Measurements from ENCODE around the gene SMIM14. TPM values are rescaled to one million over a fixed set of nuclear protein-coding genes. Genes with fewer than 3 reads are reported as not detected.
A peak's percentile ranks its signal among the peaks of the same experiment; 100 is the strongest.

Gene SMIM14
- total RNA-seq, 4 donors from 2014 or later, result 6.9 to 15.3 (median 9.5) TPM

DNA sequence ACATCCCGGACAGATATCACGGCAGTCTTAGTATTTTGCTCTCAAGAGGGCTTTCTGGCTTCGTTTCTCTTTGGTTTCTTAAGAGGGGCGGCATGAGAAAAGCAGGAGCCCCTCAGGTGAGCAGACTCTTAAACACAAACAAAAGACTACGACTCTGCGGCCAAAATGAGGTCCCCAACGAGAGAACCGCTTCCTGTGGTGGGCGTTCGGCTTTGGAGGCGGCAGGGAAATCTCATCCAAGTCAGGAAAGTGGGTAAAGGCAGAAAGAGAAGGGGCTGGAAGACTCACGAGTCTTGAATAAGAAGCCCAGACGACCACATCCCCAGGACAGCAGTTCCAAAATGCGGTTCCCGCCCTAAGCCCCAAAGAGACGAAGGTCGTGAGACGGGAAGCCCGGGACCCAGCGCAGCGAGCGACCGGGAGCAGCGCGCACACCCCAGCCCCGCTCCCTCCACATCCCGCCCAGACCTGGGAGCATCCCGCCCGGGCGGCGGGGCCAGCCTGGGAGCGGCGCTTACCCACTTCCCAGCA is 111.8 kb downstream of the SMIM14 start:
- Histone ChIP-seq H3K27ac (peak overlapping the region; percentile 91 to 98 (median 95)), H3K9me3 (no peaks in the 10 kb centered on the region), H3K4me1 (peaks cover 24% of the 10 kb centered on the region in 2 donors), H3K27me3 (no peaks in the 10 kb centered on the region), H3K4me3 (peak overlapping the region; percentile 84 to 95 (median 91)), H3K36me3 (peaks cover 0 to 2% of the 10 kb centered on the region in 2 donors)
- in situ Hi-C loops (cut with MboI; ENCODE audit: low sequenced_read_pairs in 4 of 4), result loop anchor here in 1 of 4 donors (5.0 kb wide), 1 partner anchor 110 kb away; the partner anchor contains the start of gene SMIM14
- ATAC-seq (no peak), DNase-seq (no peak)
- intact Hi-C loops (cut with DNase I; ENCODE audit: low total_unique reads), result loop anchor here (1.0 to 10.0 kb wide), 5 partner anchors 68 to 530 kb away; partner anchors contain the start of genes LIAS, N4BP2, PDS5A and RFC1
- no peak for TF ChIP-seq POLR2A (IDR thresholded peaks at IDR 0.05)
- TF ChIP-seq, protein P1, sequence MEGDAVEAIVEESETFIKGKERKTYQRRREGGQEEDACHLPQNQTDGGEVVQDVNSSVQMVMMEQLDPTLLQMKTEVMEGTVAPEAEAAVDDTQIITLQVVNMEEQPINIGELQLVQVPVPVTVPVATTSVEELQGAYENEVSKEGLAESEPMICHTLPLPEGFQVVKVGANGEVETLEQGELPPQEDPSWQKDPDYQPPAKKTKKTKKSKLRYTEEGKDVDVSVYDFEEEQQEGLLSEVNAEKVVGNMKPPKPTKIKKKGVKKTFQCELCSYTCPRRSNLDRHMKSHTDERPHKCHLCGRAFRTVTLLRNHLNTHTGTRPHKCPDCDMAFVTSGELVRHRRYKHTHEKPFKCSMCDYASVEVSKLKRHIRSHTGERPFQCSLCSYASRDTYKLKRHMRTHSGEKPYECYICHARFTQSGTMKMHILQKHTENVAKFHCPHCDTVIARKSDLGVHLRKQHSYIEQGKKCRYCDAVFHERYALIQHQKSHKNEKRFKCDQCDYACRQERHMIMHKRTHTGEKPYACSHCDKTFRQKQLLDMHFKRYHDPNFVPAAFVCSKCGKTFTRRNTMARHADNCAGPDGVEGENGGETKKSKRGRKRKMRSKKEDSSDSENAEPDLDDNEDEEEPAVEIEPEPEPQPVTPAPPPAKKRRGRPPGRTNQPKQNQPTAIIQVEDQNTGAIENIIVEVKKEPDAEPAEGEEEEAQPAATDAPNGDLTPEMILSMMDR (IDR thresholded peaks at IDR 0.05 in 4 of 5, conservative IDR thresholded peaks at IDR 0.05 in 1 of 5), result no peak

DNA sequence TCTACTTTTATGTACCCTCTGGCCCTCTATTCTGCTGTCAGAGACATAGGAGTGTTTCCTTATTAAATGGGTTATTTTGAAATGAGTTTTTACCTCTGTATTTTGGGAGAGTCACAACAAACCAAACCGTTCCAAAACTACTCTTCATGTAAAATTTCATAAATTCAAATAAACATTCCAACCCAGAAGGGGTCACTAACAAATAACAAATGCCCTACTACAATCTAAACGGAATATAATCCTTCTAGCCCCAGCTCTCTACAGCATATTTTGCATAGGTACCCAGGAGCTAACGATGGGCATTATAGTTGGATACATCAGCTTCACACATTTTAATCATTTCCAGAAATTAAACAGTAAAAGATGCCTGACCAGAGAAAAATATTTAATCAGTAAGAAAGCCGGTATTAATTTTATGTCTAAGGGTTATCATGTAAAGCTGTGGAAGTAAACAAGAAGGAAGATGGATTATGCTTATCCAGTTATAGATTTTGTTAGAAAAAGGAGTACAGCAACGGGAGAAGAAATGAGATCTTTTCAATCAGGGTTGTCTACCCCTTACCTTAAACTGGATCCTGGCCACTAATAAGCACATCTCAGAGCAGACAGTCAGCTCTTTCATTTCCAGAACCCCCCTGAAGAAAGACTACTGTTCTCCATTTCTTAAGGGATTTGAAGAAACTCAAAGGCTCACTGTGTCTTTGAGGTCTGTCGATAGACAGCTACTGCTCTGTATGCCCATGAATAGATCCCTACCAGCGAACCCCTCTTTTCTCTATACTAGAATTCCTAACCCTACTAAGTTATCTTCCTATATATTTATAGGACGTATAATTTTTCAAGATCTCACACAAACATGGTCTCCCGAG is 112.6 kb downstream of the SMIM14 start:
- peak overlapping the region; percentile 91 to 98 (median 95) for H3K27ac ChIP-seq
- no peaks in the 10 kb centered on the region for H3K27me3 ChIP-seq
- DNase-seq (no peak), ATAC-seq (no peak)
- H3K4me1 ChIP-seq, result peaks cover 24% of the 10 kb centered on the region in 2 donors
- intact Hi-C loops (cut with DNase I; ENCODE audit: low total_unique reads) (loop anchor here (2.0 to 10.0 kb wide), 3 partner anchors 67 to 531 kb away; partner anchors contain the start of genes LIAS, N4BP2, RFC1 and RPL9), in situ Hi-C loops (cut with MboI; ENCODE audit: low sequenced_read_pairs in 4 of 4) (loop anchor here in 1 of 4 donors (5.0 kb wide), 1 partner anchor 111 kb away; the partner anchor contains the start of gene SMIM14)
- H3K36me3 ChIP-seq, result no peaks in the 10 kb centered on the region
- no peaks in the 10 kb centered on the region for H3K9me3 ChIP-seq
- H3K4me3 ChIP-seq, result peak overlapping the region; percentile 84 to 95 (median 91)
- TF ChIP-seq, protein P1 (IDR thresholded peaks at IDR 0.05 in 4 of 5, conservative IDR thresholded peaks at IDR 0.05 in 1 of 5), result no peak
- TF ChIP-seq POLR2A (IDR thresholded peaks at IDR 0.05), result no peak

DNA sequence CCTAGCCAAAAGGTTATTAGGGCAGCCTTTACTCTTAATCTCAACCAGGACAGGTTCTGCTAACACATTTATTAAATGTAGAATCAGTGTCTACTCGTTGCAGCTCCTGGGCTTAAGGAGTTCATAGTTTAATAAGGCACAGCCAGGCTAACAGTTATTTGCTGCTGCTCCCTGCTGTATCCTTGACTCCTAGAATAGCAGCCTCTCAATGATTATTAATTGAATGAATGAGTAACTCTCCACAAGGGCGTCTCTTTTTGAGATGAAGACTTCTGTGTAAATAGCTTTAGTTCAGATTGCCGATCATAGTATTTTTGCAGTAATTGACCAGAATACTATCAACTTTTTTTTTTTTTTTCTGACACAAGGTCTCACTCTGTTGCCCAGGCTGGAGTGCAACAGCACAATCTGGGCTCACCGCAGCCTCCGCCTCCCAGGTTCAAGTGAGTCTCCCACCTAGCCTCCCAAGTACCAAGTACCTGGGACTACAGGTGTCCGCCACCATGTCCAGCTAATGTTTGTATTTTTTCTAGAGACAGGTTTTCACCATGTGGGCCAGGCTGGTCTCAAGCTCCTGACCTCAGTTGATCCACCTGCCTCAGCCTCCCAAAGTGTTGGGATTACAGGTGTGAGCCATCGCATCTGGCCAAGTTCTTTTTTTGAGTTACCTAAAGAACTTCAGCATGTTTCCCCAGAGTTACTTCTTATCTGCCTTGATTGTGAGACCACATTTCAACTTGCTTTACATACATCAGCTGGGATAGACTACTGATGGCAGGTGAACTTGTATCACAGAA is 114.3 kb downstream of the SMIM14 start:
- Histone ChIP-seq H3K27me3 (no peaks in the 10 kb centered on the region), H3K27ac (no peak overlapping the region), H3K36me3 (no peaks in the 10 kb centered on the region), H3K9me3 (no peaks in the 10 kb centered on the region), H3K4me1 (peaks cover 20 to 22% of the 10 kb centered on the region in 2 donors), H3K4me3 (no peak overlapping the region)
- in situ Hi-C loops (cut with MboI; ENCODE audit: low sequenced_read_pairs in 4 of 4), result loop anchor here in 1 of 4 donors (5.0 kb wide), 1 partner anchor 113 kb away; the partner anchor contains the start of gene SMIM14
- intact Hi-C loops (cut with DNase I; ENCODE audit: low total_unique reads), result loop anchor here (10.0 kb wide), 1 partner anchor 160 kb away; the partner anchor contains the start of gene RFC1
- TF ChIP-seq, protein P1 (IDR thresholded peaks at IDR 0.05 in 4 of 5, conservative IDR thresholded peaks at IDR 0.05 in 1 of 5), result no peak
- TF ChIP-seq POLR2A (IDR thresholded peaks at IDR 0.05), result no peak
- no peak for DNase-seq
- no peak for ATAC-seq

DNA sequence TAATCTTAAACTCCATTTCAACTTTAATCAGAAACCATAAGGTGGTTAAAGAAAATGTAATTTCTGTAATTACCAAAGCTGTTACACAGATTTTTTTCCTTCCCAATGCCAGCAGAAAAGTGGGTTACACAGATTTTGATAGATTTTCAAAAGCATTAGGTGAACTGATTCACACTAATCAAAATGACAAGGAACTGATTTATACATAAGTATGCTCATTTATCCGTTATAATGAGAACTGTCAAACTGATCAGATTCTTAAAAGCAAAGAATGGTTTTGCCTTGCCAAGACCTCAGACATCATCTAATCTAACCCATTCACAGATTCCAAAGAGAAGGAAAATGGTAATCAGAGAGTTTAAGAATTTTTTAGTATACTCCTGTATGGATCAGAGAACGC is 116.6 kb downstream of the SMIM14 start:
- H3K27me3 ChIP-seq, result no peaks in the 10 kb centered on the region
- intact Hi-C loops (cut with DNase I; ENCODE audit: low total_unique reads), result loop anchor here (10.0 kb wide), 1 partner anchor 157 kb away; the partner anchor contains the start of gene RFC1
- H3K4me1 ChIP-seq, result peaks cover 9 to 10% of the 10 kb centered on the region in 2 donors
- ATAC-seq (no peak), DNase-seq (no peak)
- in situ Hi-C loops (cut with MboI; ENCODE audit: low sequenced_read_pairs in 4 of 4), result loop anchor here in 1 of 4 donors (5.0 kb wide), 1 partner anchor 115 kb away; the partner anchor contains the start of gene SMIM14
- TF ChIP-seq, protein P1 (IDR thresholded peaks at IDR 0.05 in 4 of 5, conservative IDR thresholded peaks at IDR 0.05 in 1 of 5), result no peak
- no peak for TF ChIP-seq POLR2A (IDR thresholded peaks at IDR 0.05)
- no peak overlapping the region for H3K27ac ChIP-seq
- H3K36me3 ChIP-seq, result peaks cover 0 to 5% of the 10 kb centered on the region in 2 donors
- H3K9me3 ChIP-seq, result no peaks in the 10 kb centered on the region
- no peak overlapping the region for H3K4me3 ChIP-seq

Data from gastrocnemius medialis (tissue), 4 donors.